Calu3 (cell line): ENCODE measurements around the gene RNF212B. TPM values are rescaled to one million over a fixed set of nuclear protein-coding genes. Genes with fewer than 3 reads are reported as not detected.

Experiments
- BruUV-seq: library from RNA; stranded (reverse); fragments of 400-500 nt; replicated peaks from 2 replicates; lab custom pipeline; 2021; lab: Mats Ljungman, UMichigan
- CTCF ChIA-PET: fragments of 300-600 bp; sonication (Branson Sonifier 250); formaldehyde crosslinking; loops from one replicate; lab custom pipeline; 2022; ENCODE audit warnings: antibody characterized with exemption; lab: Charles Lee
- DNase-seq: peaks from one replicate; pipeline ENCODE4 v3.0.0; 2022
- H3K27ac Mint-ChIP-seq: one replicate; pipeline ENCODE4 v1.8.0; 2022; ENCODE audit warnings: mixed read lengths; ENCODE audit not compliant: unreplicated experiment
- H3K27me3 Mint-ChIP-seq: one replicate; pipeline ENCODE4 v1.8.0; 2022; ENCODE audit warnings: mixed read lengths; ENCODE audit not compliant: unreplicated experiment
- H3K36me3 Mint-ChIP-seq: one replicate; pipeline ENCODE4 v1.8.0; 2022; ENCODE audit warnings: mild to moderate bottlenecking, moderate library complexity, mixed read lengths; ENCODE audit not compliant: insufficient read depth, unreplicated experiment
- H3K4me1 Mint-ChIP-seq: one replicate; pipeline ENCODE4 v1.8.0; 2022; ENCODE audit warnings: mild to moderate bottlenecking, low read depth, mixed read lengths; ENCODE audit not compliant: unreplicated experiment
- H3K4me3 Mint-ChIP-seq: one replicate; pipeline ENCODE4 v1.8.0; 2022; ENCODE audit warnings: mild to moderate bottlenecking, low read depth, moderate library complexity, mixed read lengths; ENCODE audit not compliant: unreplicated experiment
- H3K9me3 Mint-ChIP-seq: one replicate; pipeline ENCODE4 v1.8.0; 2022; ENCODE audit warnings: low read depth, mixed read lengths; ENCODE audit not compliant: unreplicated experiment
- CTCF ChIP-seq: fragments of 200-600 bp; IDR thresholded peaks from one replicate; pipeline ENCODE4 v1.8.0; 2022; ENCODE audit warnings: antibody characterized with exemption; ENCODE audit not compliant: unreplicated experiment
- intact Hi-C: fragments of 100-400 bp; cut with micrococcal nuclease; formaldehyde crosslinking; loops from one replicate; pipeline ENCODE4 v1.10.0; 2022; ENCODE audit not compliant: unreplicated experiment
- total RNA-seq: library from RNA; stranded (reverse); gene quantifications from 2 replicates; pipeline ENCODE4 v1.2.3, GENCODE V29; 2022

The RNF212B gene
- total RNA-seq, 1 experiment from 2014 or later: not detected

GRCh38 chr14:23281247-23281646 lies 43.5 kb downstream of the RNF212B start:
- CTCF ChIA-PET: no interaction called here
- Mint-ChIP-seq H3K4me3 (no peak overlapping the region), H3K9me3 (peaks cover 3% of the 10 kb centered on the region), H3K4me1 (peaks cover 8% of the 10 kb centered on the region), H3K27me3 (no peaks in the 10 kb centered on the region), H3K36me3 (peaks cover 29% of the 10 kb centered on the region), H3K27ac (no peak overlapping the region)
- no TSS peak for BruUV-seq
- intact Hi-C loops: no loop called here
- TF ChIP-seq CTCF: no peak
- no peak for DNase-seq

DNA sequence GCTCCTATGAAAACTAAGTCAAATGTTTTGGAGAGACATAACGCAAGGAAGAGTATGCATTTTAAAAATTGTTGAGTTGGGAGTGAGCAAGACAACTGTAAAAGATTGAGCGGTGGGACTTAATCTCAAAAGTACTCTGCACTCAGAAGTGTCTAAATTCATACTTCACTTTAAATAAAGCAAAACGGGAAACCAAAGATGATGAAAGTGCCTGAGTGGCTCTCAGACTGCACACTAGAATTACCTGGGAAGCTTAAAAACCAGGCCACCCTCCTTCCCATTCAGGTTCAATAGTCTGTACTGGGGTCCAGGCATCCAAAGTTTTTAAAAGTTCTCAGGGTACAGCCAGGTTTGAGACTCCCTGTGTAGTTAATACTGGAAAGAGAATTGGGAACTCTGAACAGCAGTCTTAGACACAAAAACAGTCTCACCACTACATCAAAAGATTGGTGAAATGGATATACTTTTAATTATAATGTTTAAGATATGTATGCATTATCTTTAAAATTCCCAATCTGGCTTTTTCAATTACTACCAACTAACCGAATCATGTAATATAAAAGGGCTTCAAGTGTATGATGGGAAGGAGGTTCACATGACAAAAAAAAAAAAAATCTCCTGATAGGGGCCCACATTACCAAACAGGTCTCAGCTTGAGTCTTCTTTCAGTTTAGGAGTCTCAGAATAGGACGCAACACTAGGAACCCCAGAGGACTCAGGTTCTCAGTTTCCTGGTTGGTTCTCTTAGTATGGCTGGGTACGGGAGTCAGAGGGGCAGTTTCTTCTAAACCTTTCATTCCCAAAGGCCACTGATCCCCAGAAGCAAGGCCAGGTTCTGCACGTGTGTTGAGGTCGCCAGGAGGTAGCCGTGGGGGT lies 47.2 kb downstream of the RNF212B start:
- Mint-ChIP-seq H3K36me3 (peaks cover 31% of the 10 kb centered on the region), H3K9me3 (no peaks in the 10 kb centered on the region), H3K4me1 (peaks cover 9% of the 10 kb centered on the region), H3K27ac (no peak overlapping the region), H3K4me3 (peak overlapping the region; percentile 79), H3K27me3 (no peaks in the 10 kb centered on the region)
- intact Hi-C loops: no loop called here
- no peak for TF ChIP-seq CTCF
- BruUV-seq: TSS peak; percentile 44
- DNase-seq: no peak
- CTCF ChIA-PET: interaction anchor here (0.7 to 1.4 kb wide), 2 partner anchors 17 to 326 kb away, joined by 4 to 7 read pairs; partner anchors contain the start of gene PPP1R3E

- peak overlapping the region; percentile 79 for H3K4me3 Mint-ChIP-seq
- H3K27ac Mint-ChIP-seq: peak overlapping the region; percentile 72
- DNase-seq: no peak
- BruUV-seq: no TSS peak
- H3K27me3 Mint-ChIP-seq: no peaks in the 10 kb centered on the region
- intact Hi-C loops: no loop called here
- H3K4me1 Mint-ChIP-seq: peaks cover 9% of the 10 kb centered on the region
- TF ChIP-seq CTCF: no peak
- H3K36me3 Mint-ChIP-seq: peaks cover 31% of the 10 kb centered on the region
- H3K9me3 Mint-ChIP-seq: no peaks in the 10 kb centered on the region
- CTCF ChIA-PET: interaction anchor here (0.7 to 1.4 kb wide), 3 partner anchors 17 to 325 kb away, joined by 3 to 7 read pairs (median 4); partner anchors contain the start of genes BCL2L2 and PPP1R3E
Measured at GRCh38 chr14:23285530-23286019, 47.8 kb downstream of the RNF212B start.

DNA sequence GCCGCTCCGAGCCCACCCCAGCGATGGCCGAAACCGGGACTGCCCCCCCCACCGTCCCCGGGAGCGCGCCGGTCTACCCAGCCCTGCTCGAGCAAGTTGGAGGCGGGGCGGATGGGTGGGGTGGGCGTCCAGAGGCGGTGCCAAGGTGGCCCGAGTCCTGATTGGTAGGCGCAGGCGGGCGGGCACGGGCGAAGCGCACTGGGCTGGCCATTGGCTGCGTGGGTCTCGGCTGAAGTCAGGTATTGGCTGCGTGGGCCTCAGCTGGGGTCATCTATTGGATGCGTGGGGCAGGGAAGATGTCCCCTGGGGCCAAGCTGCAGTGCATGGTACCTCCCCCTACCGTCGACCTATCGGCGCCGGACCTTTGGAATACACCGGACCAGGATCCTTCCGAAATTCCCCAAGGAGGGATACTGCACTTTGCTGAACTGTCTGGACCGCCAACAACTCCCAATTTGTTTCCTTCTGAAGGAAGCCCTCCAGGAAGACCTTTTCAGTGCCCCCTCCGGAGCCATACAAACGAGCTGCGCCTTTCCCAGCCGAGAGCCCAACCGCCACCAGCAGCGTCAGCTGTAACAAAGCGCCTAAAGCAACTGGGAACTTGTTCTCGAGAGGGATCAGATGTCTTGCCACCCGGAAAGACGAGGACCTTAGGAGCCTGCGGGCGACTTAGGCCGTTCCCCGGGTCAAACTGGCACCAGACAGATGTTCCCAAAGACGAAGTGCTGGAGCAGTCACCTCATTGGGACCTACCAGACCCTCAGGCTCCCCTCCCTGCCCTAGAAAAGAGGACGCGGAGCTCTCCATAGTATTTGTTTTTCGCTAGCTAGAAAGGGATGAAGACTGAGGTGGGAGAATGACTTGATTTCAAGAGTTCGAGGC lies 48.5 kb downstream of the RNF212B start, which contains the start of gene HOMEZ:
Gene HOMEZ, minus strand, starts transcription at position 113 of the 882 bp plus-strand sequence. CDS start 180 bp downstream, outside the sequence.
- TF ChIP-seq CTCF: no peak
- Mint-ChIP-seq H3K4me3 (peak within 1 kb of the TSS; percentile 79), H3K27me3 (no peaks in the 10 kb centered on the region), H3K9me3 (no peaks in the 10 kb centered on the region), H3K36me3 (peaks cover 31% of the 10 kb centered on the region), H3K4me1 (peaks cover 9% of the 10 kb centered on the region), H3K27ac (peak within 1 kb of the TSS; percentile 72)
- TSS peak; percentile 96 for BruUV-seq
- peak; percentile 98 for DNase-seq
- intact Hi-C loops: no loop called here
- CTCF ChIA-PET: interaction anchor here (0.7 to 1.4 kb wide), 3 partner anchors 16 to 325 kb away, joined by 3 to 7 read pairs (median 4); partner anchors contain the start of genes BCL2L2 and PPP1R3E
